GM18873 (cell line): ENCODE data around the gene CPSF3.

Source experiments
- ATAC-seq: cut with Tn5 transposase; IDR thresholded peaks from one replicate; pipeline ENCODE4 v1.9.1; 2021; ENCODE audit warnings: mild to moderate bottlenecking, moderate library complexity, moderate number of reproducible peaks; ENCODE audit not compliant: unreplicated experiment, low FRiP score

Gene CPSF3

DNA sequence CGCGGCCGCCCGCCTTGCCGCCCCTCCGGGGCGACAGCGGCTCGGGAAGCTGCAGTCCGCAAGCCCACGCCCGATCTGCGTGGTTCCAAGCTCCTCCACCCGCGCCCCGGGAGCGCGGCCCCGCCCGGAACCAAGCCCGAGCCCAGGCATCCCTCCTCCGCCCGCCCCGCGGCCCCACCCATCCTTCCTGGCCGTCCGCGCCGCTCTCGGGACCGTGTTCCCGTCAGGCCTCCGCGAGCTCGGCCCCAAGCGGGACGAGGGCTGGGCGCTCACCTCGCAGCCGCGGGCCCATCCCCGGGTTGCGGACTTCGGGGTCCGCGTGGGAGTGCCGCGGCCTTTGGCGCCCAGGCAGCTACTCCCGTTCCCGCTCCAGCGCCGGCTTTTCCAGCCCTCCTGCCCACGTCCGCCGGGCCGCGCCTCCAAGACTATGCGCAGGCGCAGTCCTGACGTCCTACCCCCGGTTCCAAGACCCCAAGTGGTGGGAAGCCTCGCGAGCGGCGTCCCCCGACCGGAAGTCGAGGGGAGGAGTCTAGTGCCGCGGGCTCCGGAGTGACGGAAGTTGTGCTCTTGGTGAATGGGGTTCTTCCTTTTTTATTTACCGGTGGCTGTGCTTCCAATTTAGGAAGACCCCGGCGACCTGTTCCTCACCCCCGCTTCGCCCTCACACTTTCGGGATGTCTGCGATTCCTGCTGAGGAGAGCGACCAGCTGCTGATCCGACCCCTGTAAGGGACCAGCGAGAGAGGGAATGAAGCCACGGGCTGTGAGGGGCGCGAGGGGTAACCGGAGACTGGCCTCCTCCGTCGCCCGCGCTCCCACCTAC lies at the start of gene CPSF3, which contains the start of gene ITGB1BP1:
Gene CPSF3 (plus strand): TSS at position 555 of the 822 bp plus-strand sequence. CDS start 120 bp downstream, at position 675.
Gene ITGB1BP1 (minus strand): TSS at position 429 of the 822 bp plus-strand sequence. CDS start 4,831 bp downstream, outside the sequence.
- ATAC-seq, result peak; percentile 77

DNA sequence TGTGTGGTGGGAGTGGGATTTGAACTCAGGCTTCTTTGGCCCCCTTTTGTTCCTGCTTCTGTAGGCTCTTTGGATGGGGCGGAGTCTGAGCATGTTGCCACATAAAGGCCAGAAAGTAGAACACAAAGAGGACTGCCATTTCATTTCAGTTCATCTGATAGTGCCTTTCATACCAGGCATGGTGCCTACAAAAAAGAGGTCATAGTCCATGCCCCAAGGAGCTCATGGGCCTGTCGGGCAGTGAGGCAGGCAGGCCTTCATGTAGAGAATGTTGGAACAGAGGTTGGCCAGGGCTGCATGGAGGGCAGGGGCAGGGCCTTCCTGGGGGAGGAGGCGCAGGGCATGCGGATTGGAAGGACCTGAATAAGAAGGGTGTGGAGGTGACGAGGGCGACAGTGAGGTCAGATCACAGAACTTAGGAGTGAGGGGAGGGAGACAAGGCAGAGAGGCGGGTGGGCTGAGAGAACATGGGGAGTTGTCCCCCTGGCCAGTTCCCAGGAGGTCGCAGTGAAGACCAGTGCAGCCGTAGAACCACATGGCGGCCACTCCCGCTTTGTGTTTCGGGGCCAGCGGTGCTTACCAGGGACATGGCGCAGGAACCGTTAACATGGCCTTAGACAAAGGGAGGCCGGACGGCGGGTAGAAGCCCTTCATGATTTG lies 49.3 kb upstream of the CPSF3 start:
- ATAC-seq, result no peak

DNA sequence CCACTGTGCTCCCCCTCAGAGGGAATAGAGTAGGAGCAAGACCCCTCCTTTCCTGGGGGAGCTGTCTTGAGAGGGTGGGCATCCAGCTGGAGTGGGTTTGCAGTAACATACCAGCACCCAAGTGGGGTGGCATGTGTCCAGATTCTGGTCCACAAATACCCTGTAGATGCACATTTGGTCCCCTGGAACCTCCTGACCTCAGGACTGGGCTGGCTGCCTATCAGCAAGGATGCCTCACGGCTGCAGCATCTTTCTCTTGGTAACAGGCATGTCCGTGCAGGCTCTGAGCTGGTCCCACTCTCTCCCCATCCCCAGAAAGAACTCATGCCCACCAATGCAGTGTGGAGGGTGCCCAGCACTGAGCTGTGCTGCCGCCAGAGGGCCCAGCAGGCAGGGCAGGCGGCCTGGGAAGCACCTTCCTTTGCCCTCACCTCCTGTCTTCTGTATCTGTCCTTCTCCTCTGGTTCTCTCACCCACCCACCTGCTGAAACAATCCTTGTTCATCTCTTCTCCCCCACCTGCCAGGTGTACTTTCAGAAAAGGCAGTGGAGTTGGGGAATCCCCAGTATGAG lies 47.5 kb upstream of the CPSF3 start:
- no peak for ATAC-seq

DNA sequence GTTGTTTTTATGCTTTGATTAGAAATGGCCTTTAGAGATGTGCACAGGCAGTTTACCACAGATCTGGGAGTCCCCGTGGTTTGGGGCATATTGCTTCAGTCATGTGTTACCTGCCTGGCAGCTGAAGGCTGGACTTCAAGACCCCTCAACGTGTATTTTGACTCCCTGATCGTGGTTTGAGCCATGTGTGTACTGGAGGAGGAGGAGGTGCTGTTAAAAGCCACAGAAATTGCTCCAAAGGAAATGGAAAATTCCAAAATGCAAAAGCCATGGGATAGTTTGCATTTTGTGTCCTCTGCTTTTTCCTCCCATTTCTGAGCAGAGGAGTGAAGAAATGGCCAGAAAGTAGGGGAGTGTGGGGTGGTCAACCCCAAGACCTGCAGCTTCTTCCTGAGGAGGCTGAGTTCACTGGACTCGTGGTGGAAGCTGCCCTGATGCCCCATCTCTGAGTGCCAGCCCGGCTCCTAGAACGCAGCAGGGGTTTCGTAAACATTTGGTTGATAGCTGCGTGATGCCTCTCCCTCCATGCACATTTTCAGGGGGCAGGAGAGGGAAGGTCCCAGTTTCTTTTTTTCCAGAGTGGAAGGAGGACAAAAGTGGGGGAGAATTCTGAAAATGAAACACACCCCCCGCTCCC lies 45.9 kb upstream of the CPSF3 start:
- ATAC-seq, result no peak

DNA sequence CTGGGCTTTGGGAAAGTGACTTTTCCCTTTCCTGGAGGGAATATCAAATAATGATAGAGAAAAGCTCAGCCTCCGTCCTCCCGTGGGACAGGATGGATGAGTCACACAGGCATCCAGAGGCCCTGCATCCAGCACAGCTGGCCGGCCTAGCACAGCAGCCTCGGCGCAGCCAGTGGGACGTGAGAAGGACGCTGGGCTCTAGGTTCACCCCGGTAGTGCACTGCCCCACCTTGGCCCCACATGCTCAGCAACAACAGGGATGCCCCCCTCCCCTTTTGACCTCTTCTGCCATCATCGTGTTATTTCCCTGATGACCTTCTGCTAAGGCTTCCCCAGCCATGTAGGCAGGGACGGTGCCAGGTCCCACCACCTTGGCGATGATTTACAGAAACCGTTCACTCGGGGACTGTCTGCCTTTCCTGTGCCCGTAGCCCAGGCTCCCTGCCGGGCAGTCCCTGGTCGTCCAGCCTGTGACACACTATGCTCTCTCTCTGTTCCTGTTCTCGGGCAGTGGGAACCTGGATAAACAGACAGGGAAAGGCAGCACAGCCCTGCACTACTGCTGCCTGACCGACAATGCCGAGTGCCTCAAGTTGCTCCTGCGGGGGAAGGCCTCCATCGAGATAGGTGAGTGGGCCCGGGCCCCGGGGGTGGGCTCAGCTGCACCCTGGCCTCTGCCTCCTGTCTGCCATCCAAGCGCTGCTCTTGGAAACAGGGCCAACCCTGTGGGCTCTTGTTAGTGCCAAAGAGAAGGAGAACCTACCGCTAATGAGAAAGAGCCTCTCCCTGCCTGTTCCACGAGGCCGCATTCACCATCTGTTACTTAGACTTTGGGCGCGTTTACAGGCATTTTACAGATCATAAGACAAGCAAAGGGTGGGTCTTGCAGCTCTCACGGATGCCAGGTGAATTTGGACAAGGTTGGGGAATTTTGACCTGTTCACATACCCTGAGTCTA lies 44.7 kb upstream of the CPSF3 start:
- ATAC-seq, result no peak

DNA sequence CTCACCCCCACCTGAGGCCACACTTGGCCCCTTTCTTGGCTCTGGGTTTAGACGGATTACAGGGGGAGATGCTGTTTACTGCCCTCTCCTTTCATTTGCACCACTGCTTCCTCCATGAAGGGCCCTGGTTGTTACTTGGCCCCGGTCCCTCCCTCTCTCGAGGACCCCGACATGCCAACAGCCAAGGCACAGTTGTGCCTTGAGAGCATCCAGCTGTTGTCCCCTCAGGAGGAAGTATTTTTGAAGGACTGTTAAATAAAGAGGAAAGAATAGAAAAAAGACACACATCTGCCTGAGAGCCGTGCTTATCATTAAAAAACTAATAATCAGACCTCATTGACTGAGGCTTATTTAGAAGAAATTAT lies 44.1 kb upstream of the CPSF3 start:
- no peak for ATAC-seq

DNA sequence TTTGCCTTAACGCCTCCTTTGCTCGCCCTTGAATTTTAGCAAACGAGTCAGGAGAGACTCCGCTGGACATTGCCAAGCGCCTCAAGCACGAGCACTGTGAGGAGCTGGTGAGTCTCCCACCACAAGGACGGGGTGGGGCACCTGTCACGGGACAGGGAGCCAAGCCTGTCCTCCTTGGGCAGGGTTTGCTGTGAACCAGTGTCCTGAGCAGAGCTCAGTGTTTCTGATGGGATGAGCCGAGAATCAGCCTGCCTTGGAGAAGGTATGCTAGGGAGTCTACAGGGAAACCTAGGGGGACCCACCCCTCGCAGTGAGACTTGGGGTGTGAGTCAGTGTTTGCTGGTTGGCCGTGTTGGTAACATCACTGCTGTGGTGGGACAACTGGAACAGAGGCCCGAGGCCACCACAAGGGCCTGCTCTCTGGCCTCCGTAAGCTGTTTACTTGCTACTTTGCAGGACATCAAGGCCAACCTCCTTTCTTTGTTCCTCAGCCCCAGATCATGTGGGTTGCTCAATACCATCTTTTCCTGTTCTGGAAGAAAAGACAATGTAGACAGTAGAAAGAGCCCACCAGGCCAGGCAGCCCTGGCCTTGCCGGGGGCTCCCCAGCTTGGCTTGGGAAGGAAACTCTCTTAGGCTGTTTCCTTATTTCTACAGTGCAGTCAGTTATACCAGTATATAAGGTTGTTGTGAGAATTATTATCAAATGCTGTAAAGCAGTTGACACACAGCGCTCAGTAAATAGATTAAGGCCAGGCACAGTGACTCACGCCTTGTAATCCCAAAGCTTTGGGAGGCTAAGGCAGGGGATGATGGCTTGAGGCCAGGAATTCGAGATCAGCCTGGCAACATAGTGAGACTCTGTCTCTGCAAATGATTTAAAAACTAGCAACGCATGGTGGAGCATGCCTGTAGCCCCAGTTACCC lies 42.5 kb upstream of the CPSF3 start:
- ATAC-seq, result no peak

DNA sequence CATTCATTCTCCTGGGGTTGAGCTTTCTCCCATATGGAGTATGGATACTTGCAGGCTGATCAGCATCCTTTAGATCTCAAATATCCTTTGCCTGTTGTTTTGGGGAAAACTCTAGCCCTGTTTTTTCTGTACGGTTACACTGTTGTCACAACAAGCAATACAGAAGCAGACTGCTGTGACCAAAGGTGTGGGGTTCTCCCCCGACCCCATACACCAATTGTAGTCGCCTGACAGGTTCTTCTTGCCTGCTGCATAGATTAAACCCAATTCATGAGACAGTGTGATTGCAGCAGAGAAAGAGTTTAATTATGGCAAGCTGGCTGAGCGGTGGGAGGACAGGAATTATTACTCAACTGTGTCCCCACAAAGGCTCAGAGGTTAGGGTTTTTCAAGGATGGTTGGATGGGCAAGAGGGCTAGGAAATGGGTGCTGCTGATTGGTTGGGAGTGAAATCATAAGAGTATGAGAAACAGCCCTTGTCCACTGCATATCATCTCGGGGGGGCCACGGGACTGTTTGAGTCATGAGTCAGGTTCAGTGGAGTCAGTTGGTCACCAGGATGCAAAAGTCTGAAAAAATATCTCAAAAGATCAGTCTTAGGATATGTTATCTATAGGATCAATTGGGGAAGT lies 40.7 kb upstream of the CPSF3 start:
- ATAC-seq, result no peak

DNA sequence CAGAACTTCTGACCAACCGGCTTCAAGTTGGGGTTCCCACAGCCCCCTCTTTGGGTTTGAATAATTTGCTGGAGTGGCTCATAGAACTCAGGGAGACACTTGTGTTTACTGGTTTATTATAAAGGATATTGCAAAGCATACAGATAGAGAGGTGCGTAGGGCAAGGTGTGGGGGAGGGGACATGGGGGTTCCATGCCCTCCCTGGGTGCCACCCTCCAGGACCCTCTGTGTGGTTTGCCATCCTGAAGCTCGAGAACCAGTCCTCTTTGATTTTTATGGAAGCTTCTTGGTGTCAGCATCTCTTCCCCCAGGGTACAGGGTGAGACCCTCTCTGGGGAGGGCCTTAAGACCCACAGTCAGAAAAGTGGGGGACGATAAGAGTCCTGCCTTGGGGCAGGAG lies 38.9 kb upstream of the CPSF3 start:
- no peak for ATAC-seq

DNA sequence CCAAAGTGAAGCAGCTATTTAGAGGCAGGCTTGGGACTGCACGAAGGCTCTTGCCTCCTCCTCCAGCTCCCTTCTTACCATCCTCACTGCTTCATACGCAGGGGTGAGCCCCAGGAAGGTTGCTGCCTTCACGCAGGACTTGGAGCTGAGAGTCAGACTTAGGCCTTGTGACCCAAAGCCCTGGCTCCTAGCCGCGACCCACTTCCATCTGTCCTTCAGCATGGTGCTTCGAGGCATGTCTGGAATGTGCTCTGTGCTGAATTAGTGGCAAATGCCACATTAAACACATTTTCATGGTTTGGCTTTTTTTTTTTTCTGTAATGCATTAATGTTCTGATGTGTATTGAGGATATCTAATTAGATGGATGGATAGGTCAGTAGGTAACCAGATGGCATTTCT lies 37.6 kb upstream of the CPSF3 start:
- ATAC-seq, result no peak

DNA sequence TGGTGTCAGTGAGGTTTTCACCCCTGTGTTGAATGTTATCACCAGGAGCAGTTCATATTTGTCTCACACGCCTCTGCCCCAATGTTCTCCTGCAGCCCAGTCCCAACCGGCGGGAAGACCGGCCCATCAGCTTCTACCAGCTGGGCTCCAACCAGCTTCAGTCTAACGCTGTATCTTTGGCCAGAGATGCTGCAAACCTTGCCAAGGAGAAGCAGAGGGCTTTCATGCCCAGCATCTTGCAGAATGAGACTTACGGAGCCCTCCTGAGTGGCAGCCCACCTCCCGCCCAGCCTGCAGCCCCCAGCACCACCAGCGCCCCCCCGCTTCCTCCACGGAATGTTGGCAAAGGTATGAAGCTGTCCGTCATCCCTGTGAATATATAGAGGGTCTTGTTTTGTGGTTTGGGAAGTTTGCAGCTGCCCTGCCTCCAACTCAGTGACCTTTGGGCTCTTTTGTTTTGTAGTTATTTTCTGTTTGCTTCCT lies 35.2 kb upstream of the CPSF3 start:
- no peak for ATAC-seq

DNA sequence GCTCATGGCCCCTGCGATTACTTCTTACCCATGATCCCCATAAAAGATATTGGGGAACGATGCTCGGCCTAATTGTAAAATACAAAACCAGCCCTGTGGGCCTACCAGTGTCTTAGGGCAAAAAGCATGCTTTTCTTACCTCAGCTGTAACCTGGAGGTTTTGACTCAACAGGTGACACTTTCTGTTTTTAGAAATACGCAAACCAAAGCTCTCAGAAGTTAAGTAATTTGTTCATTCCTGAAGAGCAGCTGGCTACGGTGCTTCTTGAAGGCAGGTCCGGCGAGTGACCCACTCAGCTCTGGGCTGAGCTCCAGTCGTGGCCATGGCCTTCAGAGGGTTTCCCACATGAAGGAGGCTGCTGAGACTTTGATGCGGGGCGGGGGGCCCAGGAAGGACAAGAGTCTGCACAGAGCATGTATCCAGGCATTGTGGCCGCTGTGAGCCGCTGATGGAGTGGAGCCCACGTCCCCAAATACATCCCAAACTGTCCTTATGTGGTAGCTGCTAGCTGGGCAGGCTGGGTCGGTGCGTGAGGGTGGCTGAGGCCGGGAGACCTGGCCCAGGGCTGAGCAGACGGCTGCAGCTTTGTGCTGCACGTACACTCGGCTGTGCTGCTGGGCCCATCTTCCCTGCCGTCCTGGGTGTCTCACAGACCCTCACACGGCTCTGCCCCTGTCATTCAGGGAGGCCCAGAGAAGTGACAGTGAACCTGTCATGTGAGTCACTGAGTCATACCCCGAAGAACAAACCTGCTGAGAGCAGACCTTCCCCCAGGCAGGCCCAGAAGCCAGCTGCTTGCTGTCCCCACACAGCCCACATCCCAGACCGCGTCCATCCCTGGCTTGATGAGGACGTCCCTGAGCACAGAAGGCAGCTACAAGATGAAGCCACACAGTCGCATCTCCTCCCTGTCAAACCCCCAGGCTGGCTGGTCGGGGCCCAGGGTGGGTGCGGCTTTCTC lies 34.2 kb upstream of the CPSF3 start:
- no peak for ATAC-seq

DNA sequence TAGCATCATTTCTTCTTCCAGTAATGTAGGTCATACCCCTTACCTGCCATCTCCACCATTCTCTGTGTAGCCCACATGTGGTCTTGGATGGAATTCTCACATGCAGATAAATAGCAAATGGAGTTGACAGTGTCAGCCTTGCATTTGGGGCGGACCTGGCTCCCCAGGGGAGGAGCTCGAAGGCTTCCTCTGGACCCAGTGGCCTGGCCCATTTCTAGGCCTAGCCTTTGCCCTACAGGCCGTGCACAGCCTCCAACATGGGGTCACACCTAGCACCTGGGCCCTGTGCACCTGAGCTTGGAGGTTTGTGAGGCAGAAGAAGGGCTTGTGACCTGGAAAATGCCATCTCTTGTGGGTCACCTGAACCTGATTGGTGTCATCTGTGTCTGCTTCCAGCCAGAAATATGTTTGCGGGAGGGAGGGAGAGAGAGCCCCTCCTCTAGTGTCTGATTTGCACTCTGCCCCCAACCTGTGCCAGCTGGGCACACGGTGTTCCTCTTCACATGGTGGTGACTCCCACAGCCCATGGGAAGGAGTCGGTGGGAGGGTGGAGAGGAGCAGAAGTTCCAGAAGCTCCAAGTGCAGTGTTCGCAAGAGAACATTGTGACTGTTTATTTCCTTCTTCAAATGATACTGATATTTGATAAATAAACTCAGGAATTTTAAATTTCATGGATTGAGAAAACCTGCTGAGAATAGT lies 33.2 kb upstream of the CPSF3 start:
- ATAC-seq, result no peak

DNA sequence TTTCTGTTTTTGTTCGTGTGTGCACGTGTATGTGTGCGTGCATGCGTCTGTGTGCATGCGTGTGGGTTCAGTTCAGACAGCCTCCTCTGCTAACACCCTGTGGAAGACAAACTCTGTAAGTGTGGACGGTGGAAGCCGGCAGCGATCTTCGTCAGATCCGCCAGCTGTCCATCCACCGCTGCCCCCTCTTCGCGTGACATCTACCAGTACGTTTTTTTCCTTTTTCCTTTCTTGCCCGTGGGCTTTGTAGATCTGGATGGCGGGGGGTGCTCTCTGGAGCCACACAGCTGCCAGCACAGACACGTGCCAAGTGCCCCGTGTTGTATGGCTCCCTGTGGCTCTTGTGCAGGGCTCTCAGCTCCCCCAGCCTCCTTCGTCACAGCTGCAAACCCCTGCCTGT lies 32.5 kb upstream of the CPSF3 start:
- ATAC-seq, result no peak

DNA sequence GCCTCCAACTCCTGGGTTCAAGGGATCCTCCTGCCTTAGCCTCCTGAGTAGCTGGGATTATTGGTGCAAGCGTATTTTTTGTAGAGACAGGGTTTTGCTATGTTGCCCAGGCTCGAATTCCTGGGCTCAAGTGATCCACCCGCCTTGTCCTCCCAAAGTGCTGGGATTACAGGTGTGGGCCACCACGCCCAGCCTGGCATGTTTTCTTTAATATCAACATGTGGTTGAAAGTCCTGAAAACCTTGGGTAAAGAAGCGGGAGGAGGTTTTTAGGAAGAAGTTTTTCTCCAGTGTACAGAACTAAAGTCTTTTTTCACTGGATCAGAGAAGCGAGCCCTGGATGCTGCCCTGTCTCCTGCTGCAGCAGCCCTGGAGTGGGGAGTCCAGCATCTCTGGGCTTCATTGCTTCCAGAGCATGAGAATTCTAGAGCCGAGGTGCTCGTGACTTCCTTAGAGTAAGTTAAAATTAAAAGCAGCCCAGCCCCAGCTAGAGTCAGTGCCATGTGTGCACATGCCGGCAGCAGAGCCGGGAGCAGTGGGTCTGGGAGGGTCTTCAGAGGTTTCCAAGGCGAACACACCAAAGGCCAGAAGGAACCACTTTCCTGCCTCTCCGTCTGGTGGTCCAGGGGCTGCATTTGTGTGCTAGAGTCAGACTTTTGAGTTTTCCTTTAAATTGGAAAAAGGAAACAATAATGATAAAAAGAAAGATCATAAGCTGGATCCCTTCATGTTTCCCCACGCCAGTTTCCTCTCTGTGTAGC lies 31.3 kb upstream of the CPSF3 start:
- ATAC-seq, result no peak
